ENCODE results near the gene AIF1L.

DNA sequence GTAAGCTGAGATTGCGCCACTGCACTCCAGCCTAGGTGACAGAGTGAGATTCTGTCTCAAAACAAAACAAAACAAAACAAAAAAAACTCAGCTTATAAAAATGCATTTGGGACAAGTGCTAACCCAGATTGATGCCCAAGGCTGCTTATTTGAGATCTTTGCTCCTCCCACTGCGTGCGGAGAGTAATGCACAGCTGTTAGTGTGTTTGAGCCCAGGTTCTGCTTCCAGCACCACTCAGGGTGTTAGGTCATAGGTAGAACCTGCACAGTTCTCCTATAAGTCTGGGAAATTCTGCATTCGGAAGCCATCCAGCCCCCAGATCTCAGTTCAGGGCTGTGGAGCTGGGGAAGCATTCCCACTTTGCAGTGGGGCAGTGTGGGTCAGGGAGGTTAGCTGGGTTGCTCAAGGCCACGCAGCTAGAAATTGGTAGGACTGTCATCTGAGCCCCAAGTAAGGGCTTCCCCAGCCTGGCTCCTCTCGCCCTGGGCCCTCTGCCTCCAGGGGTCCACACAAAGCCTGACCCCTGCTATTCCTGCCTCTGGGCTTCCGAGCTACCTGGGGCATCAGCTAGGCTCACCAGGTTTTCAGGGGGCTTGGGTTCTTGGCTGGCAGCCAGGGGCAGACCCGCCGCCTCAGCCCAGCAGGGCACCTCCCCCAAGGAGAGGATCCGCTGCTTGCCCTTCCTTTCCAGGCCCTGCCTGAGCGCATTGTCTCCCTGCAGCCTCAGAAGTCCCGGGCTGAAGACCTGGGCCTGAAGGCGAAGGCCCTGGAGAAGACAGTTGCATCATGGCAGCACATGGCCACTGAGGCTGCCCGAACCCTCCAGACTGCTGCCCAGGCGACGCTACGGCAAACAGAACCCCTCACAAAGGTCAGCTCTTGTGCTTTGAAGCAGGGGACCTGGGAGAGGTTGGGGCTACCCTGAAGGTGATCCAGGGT is 17.6 kb upstream of the AIF1L start:
- TF ChIP-seq, protein P1, sequence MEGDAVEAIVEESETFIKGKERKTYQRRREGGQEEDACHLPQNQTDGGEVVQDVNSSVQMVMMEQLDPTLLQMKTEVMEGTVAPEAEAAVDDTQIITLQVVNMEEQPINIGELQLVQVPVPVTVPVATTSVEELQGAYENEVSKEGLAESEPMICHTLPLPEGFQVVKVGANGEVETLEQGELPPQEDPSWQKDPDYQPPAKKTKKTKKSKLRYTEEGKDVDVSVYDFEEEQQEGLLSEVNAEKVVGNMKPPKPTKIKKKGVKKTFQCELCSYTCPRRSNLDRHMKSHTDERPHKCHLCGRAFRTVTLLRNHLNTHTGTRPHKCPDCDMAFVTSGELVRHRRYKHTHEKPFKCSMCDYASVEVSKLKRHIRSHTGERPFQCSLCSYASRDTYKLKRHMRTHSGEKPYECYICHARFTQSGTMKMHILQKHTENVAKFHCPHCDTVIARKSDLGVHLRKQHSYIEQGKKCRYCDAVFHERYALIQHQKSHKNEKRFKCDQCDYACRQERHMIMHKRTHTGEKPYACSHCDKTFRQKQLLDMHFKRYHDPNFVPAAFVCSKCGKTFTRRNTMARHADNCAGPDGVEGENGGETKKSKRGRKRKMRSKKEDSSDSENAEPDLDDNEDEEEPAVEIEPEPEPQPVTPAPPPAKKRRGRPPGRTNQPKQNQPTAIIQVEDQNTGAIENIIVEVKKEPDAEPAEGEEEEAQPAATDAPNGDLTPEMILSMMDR (IDR thresholded peaks at IDR 0.05): no peak
- TF ChIP-seq POLR2AphosphoS5 (IDR thresholded peaks at IDR 0.05) (no peak), POLR2A (IDR thresholded peaks at IDR 0.05) (no peak)
